Measurements from ENCODE around the gene CCDC192. TPM values are rescaled to one million over a fixed set of nuclear protein-coding genes. Genes with fewer than 3 reads are reported as not detected.

Gene CCDC192
- total RNA-seq, 1 experiment from 2014 or later = not detected

DNA sequence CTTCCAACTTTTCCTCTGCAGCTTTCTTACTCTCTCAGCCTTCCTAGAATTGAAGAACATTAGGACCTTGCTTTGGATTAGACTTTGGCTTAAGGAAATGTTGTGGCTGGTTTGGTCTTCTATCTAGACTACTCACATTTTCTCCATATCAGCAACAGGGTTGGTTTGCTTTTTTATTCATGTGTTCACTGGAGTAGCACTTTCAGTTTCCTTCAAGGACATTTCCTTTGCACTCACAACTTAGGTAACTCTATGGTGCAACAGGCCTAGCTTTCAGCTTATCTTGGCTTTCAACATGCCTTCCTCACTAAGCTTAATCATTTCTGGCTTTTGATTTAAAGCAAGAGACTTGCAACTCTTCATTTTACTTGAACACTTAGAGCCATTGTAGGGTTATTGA is 153.1 kb downstream of the CCDC192 start:
- ChIA-PET CTCF (interaction anchor here (0.6 to 1.8 kb wide), 7 partner anchors 10 to 345 kb away, joined by 3 to 6 read pairs (median 3); no protein-coding TSS in a partner anchor), POLR2A (interaction anchor here (1.0 to 1.7 kb wide), 3 partner anchors 9 to 16 kb away, joined by 3 to 4 read pairs (median 3); no protein-coding TSS in a partner anchor)
- TF ChIP-seq, protein P1, sequence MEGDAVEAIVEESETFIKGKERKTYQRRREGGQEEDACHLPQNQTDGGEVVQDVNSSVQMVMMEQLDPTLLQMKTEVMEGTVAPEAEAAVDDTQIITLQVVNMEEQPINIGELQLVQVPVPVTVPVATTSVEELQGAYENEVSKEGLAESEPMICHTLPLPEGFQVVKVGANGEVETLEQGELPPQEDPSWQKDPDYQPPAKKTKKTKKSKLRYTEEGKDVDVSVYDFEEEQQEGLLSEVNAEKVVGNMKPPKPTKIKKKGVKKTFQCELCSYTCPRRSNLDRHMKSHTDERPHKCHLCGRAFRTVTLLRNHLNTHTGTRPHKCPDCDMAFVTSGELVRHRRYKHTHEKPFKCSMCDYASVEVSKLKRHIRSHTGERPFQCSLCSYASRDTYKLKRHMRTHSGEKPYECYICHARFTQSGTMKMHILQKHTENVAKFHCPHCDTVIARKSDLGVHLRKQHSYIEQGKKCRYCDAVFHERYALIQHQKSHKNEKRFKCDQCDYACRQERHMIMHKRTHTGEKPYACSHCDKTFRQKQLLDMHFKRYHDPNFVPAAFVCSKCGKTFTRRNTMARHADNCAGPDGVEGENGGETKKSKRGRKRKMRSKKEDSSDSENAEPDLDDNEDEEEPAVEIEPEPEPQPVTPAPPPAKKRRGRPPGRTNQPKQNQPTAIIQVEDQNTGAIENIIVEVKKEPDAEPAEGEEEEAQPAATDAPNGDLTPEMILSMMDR (IDR thresholded peaks at IDR 0.05; ENCODE audit: unreplicated experiment) = no peak
- DNase-seq (ENCODE audit: unreplicated experiment) = no peak
- Mint-ChIP-seq H3K27ac (ENCODE audit: low read depth, unreplicated experiment) (no peak overlapping the region), H3K4me1 (ENCODE audit: insufficient read depth, unreplicated experiment) (no peaks in the 10 kb centered on the region), H3K27me3 (ENCODE audit: insufficient read depth, unreplicated experiment) (no peaks in the 10 kb centered on the region), H3K4me3 (ENCODE audit: unreplicated experiment) (no peak overlapping the region), H3K36me3 (ENCODE audit: insufficient read depth, unreplicated experiment) (no peaks in the 10 kb centered on the region), H3K9me3 (ENCODE audit: unreplicated experiment) (no peaks in the 10 kb centered on the region)
- intact Hi-C loops (cut with micrococcal nuclease) = no loop called here
- no TSS peak for BruUV-seq (replicated peaks)

DNA sequence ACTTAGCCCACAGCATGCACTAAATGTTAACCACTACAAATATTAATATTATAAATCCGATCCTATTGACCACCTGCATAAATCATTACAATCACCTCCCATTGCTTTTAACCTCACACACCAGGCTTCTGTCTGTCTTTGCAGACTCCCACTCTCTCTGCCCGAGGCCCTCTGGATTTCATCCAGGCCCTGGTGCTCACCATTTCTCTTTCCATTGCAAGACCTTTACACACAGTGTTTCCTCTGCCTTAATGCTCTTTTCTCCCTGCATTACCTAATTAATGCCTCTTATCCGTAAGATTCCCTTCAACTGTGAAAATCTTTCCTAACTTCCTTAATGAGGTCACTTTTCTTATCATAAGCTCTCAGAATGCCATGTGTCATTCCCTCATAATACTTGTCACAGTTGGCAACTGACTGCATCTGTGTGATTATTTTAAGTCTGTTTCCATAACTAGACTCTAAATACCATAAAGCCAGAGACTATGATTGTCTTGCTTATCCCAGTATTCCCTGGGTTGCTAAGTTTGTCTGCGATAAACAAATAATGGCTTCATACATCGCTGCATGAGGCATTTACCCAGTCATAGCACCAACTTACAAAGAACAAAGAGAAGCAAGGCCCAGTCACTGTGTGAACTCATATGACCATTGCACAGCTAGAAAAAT is 155.1 kb downstream of the CCDC192 start:
- Mint-ChIP-seq H3K4me3 (ENCODE audit: unreplicated experiment) (no peak overlapping the region), H3K36me3 (ENCODE audit: insufficient read depth, unreplicated experiment) (no peaks in the 10 kb centered on the region), H3K27ac (ENCODE audit: low read depth, unreplicated experiment) (no peak overlapping the region), H3K27me3 (ENCODE audit: insufficient read depth, unreplicated experiment) (no peaks in the 10 kb centered on the region), H3K4me1 (ENCODE audit: insufficient read depth, unreplicated experiment) (no peaks in the 10 kb centered on the region), H3K9me3 (ENCODE audit: unreplicated experiment) (no peaks in the 10 kb centered on the region)
- intact Hi-C loops (cut with micrococcal nuclease) = no loop called here
- no TSS peak for BruUV-seq (replicated peaks)
- ChIA-PET CTCF (interaction anchor here (1.3 to 1.8 kb wide), 3 partner anchors 9 to 294 kb away, joined by 4 to 5 read pairs (median 4); no protein-coding TSS in a partner anchor), POLR2A (interaction anchor here (0.8 to 1.1 kb wide), 2 partner anchors 9 to 14 kb away, joined by 3 to 4 read pairs; no protein-coding TSS in a partner anchor)
- TF ChIP-seq, protein P1 (IDR thresholded peaks at IDR 0.05; ENCODE audit: unreplicated experiment) = no peak
- DNase-seq (ENCODE audit: unreplicated experiment) = no peak

DNA sequence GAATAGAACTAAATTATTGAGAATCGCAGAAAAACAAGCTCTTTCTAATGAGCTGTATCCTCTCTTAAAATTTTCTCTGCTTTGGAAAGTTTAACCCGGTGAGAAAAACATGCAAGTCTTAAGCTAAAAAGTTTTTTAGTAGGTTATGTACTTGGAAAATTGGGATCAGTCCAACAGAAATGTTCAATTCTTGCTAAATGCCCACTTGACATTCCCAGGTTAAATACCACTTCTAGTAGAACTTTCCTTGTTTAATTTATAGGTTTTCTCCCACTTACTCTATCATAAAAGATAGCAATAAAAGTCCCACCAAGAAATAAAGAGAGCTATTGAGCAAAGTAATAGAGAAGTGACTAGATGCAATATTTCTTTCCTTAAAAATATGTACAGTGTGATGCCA is 157.1 kb downstream of the CCDC192 start:
- Mint-ChIP-seq H3K4me1 (ENCODE audit: insufficient read depth, unreplicated experiment) (no peaks in the 10 kb centered on the region), H3K27ac (ENCODE audit: low read depth, unreplicated experiment) (no peak overlapping the region), H3K9me3 (ENCODE audit: unreplicated experiment) (no peaks in the 10 kb centered on the region), H3K4me3 (ENCODE audit: unreplicated experiment) (no peak overlapping the region), H3K27me3 (ENCODE audit: insufficient read depth, unreplicated experiment) (no peaks in the 10 kb centered on the region), H3K36me3 (ENCODE audit: insufficient read depth, unreplicated experiment) (no peaks in the 10 kb centered on the region)
- BruUV-seq (replicated peaks) = no TSS peak
- CTCF ChIA-PET = interaction anchor here (0.6 kb wide), 2 partner anchors 332 to 553 kb away, joined by 3 read pairs; no protein-coding TSS in a partner anchor
- intact Hi-C loops (cut with micrococcal nuclease) = no loop called here
- TF ChIP-seq, protein P1 (IDR thresholded peaks at IDR 0.05; ENCODE audit: unreplicated experiment) = no peak
- POLR2A ChIA-PET = interaction anchor here (1.0 kb wide), 1 partner anchor 11 kb away, joined by 8 read pairs; no protein-coding TSS in a partner anchor
- DNase-seq (ENCODE audit: unreplicated experiment) = no peak

DNA sequence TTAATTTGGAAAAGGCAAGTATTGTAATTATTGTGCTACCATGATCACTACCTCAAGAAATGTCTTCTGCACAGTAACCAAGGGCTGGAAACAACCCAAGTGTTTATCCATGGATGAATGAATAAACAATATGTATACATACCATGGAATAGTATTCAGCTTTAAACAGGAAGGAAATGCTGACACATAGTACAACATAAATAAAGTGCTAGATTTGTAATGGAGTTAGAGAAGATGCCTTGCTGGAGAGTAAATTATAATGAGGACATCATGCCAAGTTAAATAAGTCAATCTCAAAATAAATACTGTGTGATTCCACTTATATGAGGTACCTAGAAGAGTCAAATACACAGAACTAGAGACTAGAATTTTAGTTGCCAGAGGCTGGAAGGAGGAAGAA is 160.0 kb downstream of the CCDC192 start:
- intact Hi-C loops (cut with micrococcal nuclease) = loop anchor here (2.0 kb wide), 1 partner anchor 66 kb away; no protein-coding TSS in a partner anchor
- no peak overlapping the region for H3K27ac Mint-ChIP-seq (ENCODE audit: low read depth, unreplicated experiment)
- no TSS peak for BruUV-seq (replicated peaks)
- H3K27me3 Mint-ChIP-seq (ENCODE audit: insufficient read depth, unreplicated experiment) = no peaks in the 10 kb centered on the region
- H3K4me1 Mint-ChIP-seq (ENCODE audit: insufficient read depth, unreplicated experiment) = no peaks in the 10 kb centered on the region
- ChIA-PET POLR2A (no interaction called here), CTCF (interaction anchor here (0.7 kb wide), 1 partner anchor 9 kb away, joined by 5 read pairs; no protein-coding TSS in a partner anchor)
- no peaks in the 10 kb centered on the region for H3K36me3 Mint-ChIP-seq (ENCODE audit: insufficient read depth, unreplicated experiment)
- no peaks in the 10 kb centered on the region for H3K9me3 Mint-ChIP-seq (ENCODE audit: unreplicated experiment)
- no peak overlapping the region for H3K4me3 Mint-ChIP-seq (ENCODE audit: unreplicated experiment)
- no peak for DNase-seq (ENCODE audit: unreplicated experiment)
- TF ChIP-seq, protein P1 (IDR thresholded peaks at IDR 0.05; ENCODE audit: unreplicated experiment) = no peak

Data from MCF 10A (cell line).